Measurements from ENCODE around the gene ADAMTSL1. TPM values are rescaled to one million over a fixed set of nuclear protein-coding genes. Genes with fewer than 3 reads are reported as not detected.

The ADAMTSL1 gene
- total and polyA plus RNA-seq, 2 of the 8 experiments (the other 6 are each of a cell fraction or from before 2014, with no cell fraction given), result 0.84 to 1.1 TPM

DNA sequence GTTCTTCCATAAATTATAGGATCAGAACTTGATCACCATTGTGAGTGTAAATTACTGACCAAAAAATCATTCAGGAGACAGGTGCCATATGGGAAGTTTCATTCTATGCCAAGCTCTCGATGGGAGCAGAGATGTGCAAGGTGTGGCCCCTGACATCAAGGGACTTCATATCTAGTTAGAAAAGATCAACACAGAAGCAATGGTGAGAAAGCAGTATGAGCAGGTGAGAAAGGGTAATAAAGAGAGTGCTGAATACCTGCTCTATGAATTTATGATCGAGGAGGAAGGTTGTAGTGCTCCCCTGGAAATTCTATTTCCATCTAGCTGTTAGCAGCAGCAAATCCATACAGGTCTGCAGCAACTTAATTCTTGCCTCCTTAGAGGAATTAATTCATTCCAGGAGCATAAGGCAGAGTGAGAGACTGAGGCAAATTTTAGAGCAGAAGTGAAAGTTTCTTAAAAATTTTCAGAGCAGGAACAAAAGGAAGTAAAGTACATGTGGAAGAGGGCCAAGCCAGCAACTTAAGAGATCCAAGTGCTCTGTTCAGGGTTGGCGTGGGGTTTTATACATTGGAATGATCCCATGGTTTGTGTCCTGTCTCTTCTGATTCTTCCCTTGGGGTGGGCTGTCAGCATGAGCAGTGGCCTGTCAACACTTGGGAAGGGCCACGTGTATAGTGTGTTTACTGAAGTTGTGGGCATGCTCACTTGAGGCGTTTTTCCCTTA lies 377.3 kb downstream of the ADAMTSL1 start:
- no peak overlapping the region for H4K5ac ChIP-seq (ENCODE audit: insufficient read length, low read depth, low read length)
- H3K14ac ChIP-seq (ENCODE audit: insufficient read length), result no peak overlapping the region
- H3K56ac ChIP-seq (replicated peaks; ENCODE audit: insufficient read length, low read depth, low read length), result no peak overlapping the region
- H2BK15ac ChIP-seq (ENCODE audit: low read length), result no peak overlapping the region
- H4K20me1 ChIP-seq (replicated peaks in 1 of 2; ENCODE audit: control insufficient read depth in 1 of 2, insufficient read depth in 2 of 2, low read length in 2 of 2), result no peaks in the 10 kb centered on the region
- no peak overlapping the region for H4K8ac ChIP-seq (ENCODE audit: extremely low read depth, insufficient read depth, low read length)
- ChIA-PET POLR2A (ENCODE audit: partially characterized antibody) (no interaction called here), CTCF (ENCODE audit: partially characterized antibody) (no interaction called here)
- no peaks in the 10 kb centered on the region for H3K4me1 ChIP-seq (replicated peaks in 1 of 4; ENCODE audit: control insufficient read depth in 3 of 4, insufficient read depth in 4 of 4, low read length in 3 of 4)
- no peak overlapping the region for H3K27ac ChIP-seq (ENCODE audit: low read depth, low read length)
- no peak overlapping the region for H2BK12ac ChIP-seq (ENCODE audit: low read depth, low read length)
- H3K18ac ChIP-seq (ENCODE audit: extremely low read depth, low read length), result no peak overlapping the region
- H3K4me2 ChIP-seq (ENCODE audit: insufficient read depth in 1 of 2, low read depth in 2 of 2, low read length in 2 of 2), result no peak overlapping the region
- H2BK20ac ChIP-seq (ENCODE audit: low read length), result no peak overlapping the region
- TF ChIP-seq RAD21 (IDR thresholded peaks at IDR 0.05 in 1 of 2, conservative IDR thresholded peaks at IDR 0.05 in 1 of 2; ENCODE audit: low read depth in 2 of 2, low read length in 2 of 2) (no peak), CHD2 (IDR thresholded peaks at IDR 0.05; ENCODE audit: low read length) (no peak), SUZ12 (IDR thresholded peaks at IDR 0.05; ENCODE audit: low read length) (no peak), CBX8 (IDR thresholded peaks at IDR 0.05; ENCODE audit: borderline replicate concordance, low read depth, low read length) (no peak), POLR2AphosphoS5 (IDR thresholded peaks at IDR 0.05; ENCODE audit: low read depth, low read length) (no peak), CREB1 (IDR thresholded peaks at IDR 0.05) (no peak), YY1 (IDR thresholded peaks at IDR 0.05; ENCODE audit: low read depth, low read length) (no peak), GTF2F1 (IDR thresholded peaks at IDR 0.05; ENCODE audit: borderline replicate concordance, low read depth, low read length) (no peak), POLR2A (IDR thresholded peaks at IDR 0.05; ENCODE audit: control extremely low read depth in 1 of 2, low read depth in 2 of 2, low read length in 2 of 2) (no peak), SIRT6 (IDR thresholded peaks at IDR 0.05; ENCODE audit: low read length) (no peak), JUND (IDR thresholded peaks at IDR 0.05; ENCODE audit: low read length) (no peak), RNF2 (IDR thresholded peaks at IDR 0.05; ENCODE audit: borderline replicate concordance, low read depth, low read length, missing control alignments, poor library complexity, severe bottlenecking) (no peak)
- TF ChIP-seq, protein P1, sequence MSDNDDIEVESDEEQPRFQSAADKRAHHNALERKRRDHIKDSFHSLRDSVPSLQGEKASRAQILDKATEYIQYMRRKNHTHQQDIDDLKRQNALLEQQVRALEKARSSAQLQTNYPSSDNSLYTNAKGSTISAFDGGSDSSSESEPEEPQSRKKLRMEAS (IDR thresholded peaks at IDR 0.05), result no peak
- H2AFZ ChIP-seq (ENCODE audit: low read length), result no peak overlapping the region
- H3K9me3 ChIP-seq (ENCODE audit: insufficient read depth in 2 of 2, low read depth in 1 of 2, low read length in 1 of 2), result no peaks in the 10 kb centered on the region
- no peak overlapping the region for H3K9ac ChIP-seq (replicated peaks in 1 of 4; ENCODE audit: extremely low read depth in 1 of 4, low read depth in 3 of 4, low read length in 3 of 4)
- no peaks in the 10 kb centered on the region for H3K79me2 ChIP-seq (ENCODE audit: control insufficient read depth in 1 of 2, insufficient read depth in 2 of 2, low read length in 2 of 2)
- no peak overlapping the region for H2AK5ac ChIP-seq (ENCODE audit: low read depth, low read length)
- H3K36me3 ChIP-seq (ENCODE audit: control insufficient read depth in 2 of 4, insufficient read depth in 4 of 4, low read length in 3 of 4), result no peaks in the 10 kb centered on the region
- H3K27me3 ChIP-seq (replicated peaks in 1 of 4; ENCODE audit: control insufficient read depth in 3 of 4, extremely low read depth in 1 of 4, insufficient read depth in 3 of 4, low read length in 3 of 4), result no peaks in the 10 kb centered on the region
- DNase-seq (ENCODE audit: low read depth in 1 of 2, low spot score in 2 of 2), result no peak
- H3K23me2 ChIP-seq (ENCODE audit: low read depth, low read length), result no peaks in the 10 kb centered on the region
- no peak overlapping the region for H3K4ac ChIP-seq (replicated peaks; ENCODE audit: insufficient read length, low read depth, low read length)
- no peak overlapping the region for H4K91ac ChIP-seq (replicated peaks; ENCODE audit: insufficient read length, low read length)
- no peak overlapping the region for H2BK5ac ChIP-seq (ENCODE audit: low read depth, low read length)
- no peaks in the 10 kb centered on the region for H3K79me1 ChIP-seq (ENCODE audit: low read depth, low read length)
- no peak overlapping the region for H2BK120ac ChIP-seq (replicated peaks; ENCODE audit: low read depth, low read length)
- WGBS, 2 experiments (ENCODE audit: extremely low coverage in 1 of 2, insufficient coverage in 1 of 2, insufficient read length in 1 of 2, insufficient replicate concordance in 2 of 2, low coverage in 1 of 2, low lambda C conversion rate in 2 of 2, missing lambda C conversion rate in 1 of 2), result 84% methylated on average over 5 of the region's 5 CpGs; no CpG with 5 or more reads in 1 of the 2 experiments
- no peak overlapping the region for H3K23ac ChIP-seq (ENCODE audit: insufficient read length)
- no peak for FAIRE-seq
- no peak overlapping the region for H3K4me3 ChIP-seq (ENCODE audit: extremely low read depth in 1 of 4, insufficient read depth in 2 of 4, low read depth in 3 of 4, low read length in 4 of 4)

Data from H1 (cell line).